Lung (tissue), 12 donors: ENCODE measurements around the gene FNBP1L. TPM values are rescaled to one million over a fixed set of nuclear protein-coding genes. Genes with fewer than 3 reads are reported as not detected.

Experiments
- ATAC-seq: fragments of 200-7000 bp; cut with Tn5 transposase; one replicate; pipeline ENCODE4 v1.9.1; 2020; ENCODE audit warnings: moderate number of reproducible peaks; ENCODE audit not compliant: insufficient read depth, low FRiP score
- DNase-seq, 3 donors: peaks; one replicate each; pipeline ENCODE4 v3.0.0-alpha.2; 2013 to 2017
- H3K27ac ChIP-seq, 2 donors: one replicate each; pipeline ENCODE4 v1.5.1; 2013; ENCODE audit warnings: mild to moderate bottlenecking in 2 of 2, moderate library complexity in 2 of 2, control low read depth in 1 of 2, inconsistent platforms in 1 of 2, low read depth in 1 of 2, low read length in 1 of 2
- H3K27me3 ChIP-seq, 3 donors: one replicate each; pipeline ENCODE4 v1.5.1; 2013; ENCODE audit warnings: low read length in 2 of 3; ENCODE audit not compliant: control insufficient read depth in 3 of 3, insufficient read depth in 3 of 3
- H3K36me3 ChIP-seq, 4 donors: one replicate each; pipeline ENCODE4 v1.5.1; 2013; ENCODE audit warnings: low read length in 4 of 4, mild to moderate bottlenecking in 1 of 4, moderate library complexity in 1 of 4; ENCODE audit not compliant: control insufficient read depth in 4 of 4, insufficient read depth in 4 of 4
- H3K4me1 ChIP-seq, 5 donors: one replicate each; pipeline ENCODE4 v1.5.1; 2013; ENCODE audit warnings: low read length in 5 of 5, mild to moderate bottlenecking in 2 of 5, moderate library complexity in 1 of 5; ENCODE audit not compliant: control insufficient read depth in 5 of 5, insufficient read depth in 5 of 5
- H3K4me3 ChIP-seq: one replicate; pipeline ENCODE4 v1.5.1; 2013; ENCODE audit warnings: mild to moderate bottlenecking, control low read depth, moderate library complexity
- H3K9ac ChIP-seq, 2 donors: one replicate each; pipeline ENCODE4 v1.5.1; 2013; ENCODE audit warnings: low read length in 2 of 2, control low read depth in 1 of 2; ENCODE audit not compliant: insufficient read depth in 1 of 2
- H3K9me3 ChIP-seq, 4 donors: one replicate each; pipeline ENCODE4 v1.5.1; 2013; ENCODE audit warnings: low read length in 3 of 4, mild to moderate bottlenecking in 1 of 4, moderate library complexity in 1 of 4; ENCODE audit not compliant: control insufficient read depth in 4 of 4, insufficient read depth in 3 of 4
- WGBS, 2 donors: extraction: QIAGEN DNeasy Blood & Tissue Kit; methylation state at CpG; one replicate each; pipeline ENCODE4 v1.1.7; 2013; 5-methylcytosine and 5-hydroxymethylcytosine counted together
- polyA plus RNA-seq, 2 donors: library from polyadenylated mRNA; stranded (reverse); fragments of 200-250 nt; gene quantifications; one replicate each; pipeline ENCODE4 v1.2.1, GENCODE V29; 2013
- total RNA-seq, 2 donors: library from RNA; depleted of rRNA in 1 of 2; stranded (reverse); fragments of >200 nt in 1 of 2; gene quantifications; one replicate each; pipeline ENCODE4 v1.2.1, GENCODE V29; 2014 to 2021
- TF ChIP-seq, protein P1 (sequence below): IDR thresholded peaks from 2 replicates; pipeline ENCODE4 v1.5.1; 2012; ENCODE audit warnings: mild to moderate bottlenecking; ENCODE audit errors: control extremely low read depth, extremely low read depth
- donor health status: control.
- donor health status: control.
- donor health status: Bipolar disorder and iron deficiency.
- donor health status: healthy.
- donor health status: DM: yes; HTN: yes; CAD: no.

FNBP1L gene
- total and polyA plus RNA-seq, 4 donors: 15.1 to 119 (median 26.3) TPM

DNA sequence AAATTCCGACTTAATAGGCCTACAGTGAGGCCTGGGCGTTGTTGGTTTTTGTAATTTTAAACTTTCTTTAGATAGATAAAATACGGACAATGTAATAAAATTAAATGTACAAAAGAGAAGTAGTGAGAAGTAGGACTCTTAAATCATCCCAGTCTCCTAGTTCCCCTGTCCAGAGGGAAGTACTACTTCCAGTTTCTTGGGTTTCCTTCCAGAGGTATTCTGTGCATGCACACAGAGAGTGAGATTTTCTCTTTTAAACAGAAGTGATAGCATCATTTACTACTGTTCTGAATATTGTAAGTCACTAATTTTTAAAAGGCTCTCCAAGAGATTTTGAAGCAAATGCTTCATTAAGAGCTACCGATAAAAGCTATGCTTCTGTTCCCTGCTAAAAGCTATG is 7.2 kb upstream of the FNBP1L start:
- WGBS, 2 donors: 91 to 93% methylated on average over 4 of the region's 4 CpGs
- ATAC-seq (no peak), DNase-seq (no peak)
- Histone ChIP-seq H3K4me3 (no peak overlapping the region), H3K9ac (no peak overlapping the region), H3K27me3 (peaks cover 0 to 5% (median 5%) of the 10 kb centered on the region in 3 donors), H3K36me3 (no peaks in the 10 kb centered on the region), H3K9me3 (no peaks in the 10 kb centered on the region), H3K4me1 (no peaks in the 10 kb centered on the region), H3K27ac (no peak overlapping the region)
- TF ChIP-seq, protein P1, sequence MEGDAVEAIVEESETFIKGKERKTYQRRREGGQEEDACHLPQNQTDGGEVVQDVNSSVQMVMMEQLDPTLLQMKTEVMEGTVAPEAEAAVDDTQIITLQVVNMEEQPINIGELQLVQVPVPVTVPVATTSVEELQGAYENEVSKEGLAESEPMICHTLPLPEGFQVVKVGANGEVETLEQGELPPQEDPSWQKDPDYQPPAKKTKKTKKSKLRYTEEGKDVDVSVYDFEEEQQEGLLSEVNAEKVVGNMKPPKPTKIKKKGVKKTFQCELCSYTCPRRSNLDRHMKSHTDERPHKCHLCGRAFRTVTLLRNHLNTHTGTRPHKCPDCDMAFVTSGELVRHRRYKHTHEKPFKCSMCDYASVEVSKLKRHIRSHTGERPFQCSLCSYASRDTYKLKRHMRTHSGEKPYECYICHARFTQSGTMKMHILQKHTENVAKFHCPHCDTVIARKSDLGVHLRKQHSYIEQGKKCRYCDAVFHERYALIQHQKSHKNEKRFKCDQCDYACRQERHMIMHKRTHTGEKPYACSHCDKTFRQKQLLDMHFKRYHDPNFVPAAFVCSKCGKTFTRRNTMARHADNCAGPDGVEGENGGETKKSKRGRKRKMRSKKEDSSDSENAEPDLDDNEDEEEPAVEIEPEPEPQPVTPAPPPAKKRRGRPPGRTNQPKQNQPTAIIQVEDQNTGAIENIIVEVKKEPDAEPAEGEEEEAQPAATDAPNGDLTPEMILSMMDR: no peak

DNA sequence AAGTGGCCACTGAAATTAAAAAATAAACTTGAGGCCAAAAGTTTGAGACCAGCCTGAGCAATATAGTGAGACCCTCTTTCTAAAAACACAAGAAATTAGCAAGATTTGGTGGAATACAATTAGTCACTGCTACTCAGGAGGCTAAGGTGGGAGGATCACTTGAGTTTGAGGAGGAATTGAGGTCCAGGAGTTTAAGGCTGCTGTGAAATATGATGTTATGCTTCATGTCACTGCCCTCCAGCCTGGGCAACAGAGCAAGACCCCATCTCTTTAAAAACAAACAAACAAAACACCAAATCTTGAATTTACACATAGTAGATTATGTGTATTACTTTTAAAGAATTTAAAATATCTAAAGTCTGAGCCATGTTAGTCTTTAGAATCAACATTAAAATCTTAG is 6.3 kb upstream of the FNBP1L start:
- no peak for ATAC-seq
- Histone ChIP-seq H3K36me3 (no peaks in the 10 kb centered on the region), H3K27me3 (peaks cover 0 to 5% (median 5%) of the 10 kb centered on the region in 3 donors), H3K9ac (no peak overlapping the region), H3K27ac (no peak overlapping the region), H3K4me1 (no peaks in the 10 kb centered on the region), H3K9me3 (no peaks in the 10 kb centered on the region), H3K4me3 (no peak overlapping the region)
- DNase-seq: no peak
- TF ChIP-seq, protein P1: no peak

DNA sequence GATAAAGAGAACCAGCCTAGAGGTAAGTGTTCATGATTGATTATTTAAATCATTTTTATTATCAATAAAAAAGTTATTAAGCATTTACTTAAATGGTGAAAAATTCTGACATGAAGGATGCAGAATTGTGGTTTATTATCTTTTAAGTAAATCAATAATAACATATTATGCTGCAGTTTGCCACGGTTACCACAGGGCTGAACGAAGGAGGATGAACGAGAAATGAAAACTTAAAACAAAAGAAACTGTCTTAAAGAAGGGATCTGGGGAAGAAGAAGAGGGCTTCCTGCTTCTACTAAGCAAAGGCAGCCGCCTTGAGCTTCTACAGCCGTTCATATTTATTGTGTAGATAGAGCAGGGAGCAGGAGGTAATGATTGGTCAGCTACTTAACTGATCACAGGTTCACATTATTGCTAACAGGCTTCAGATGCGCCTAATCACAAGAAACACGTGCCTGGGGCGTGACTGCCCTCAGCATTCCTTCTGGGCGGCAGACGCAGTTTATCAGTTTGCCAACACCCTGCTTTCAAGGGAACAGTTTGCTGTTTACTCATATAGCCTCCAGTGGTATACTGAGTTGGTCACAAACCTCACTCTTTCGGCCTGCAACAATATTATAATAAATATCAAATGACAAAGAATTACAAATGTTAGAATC is 5.8 kb upstream of the FNBP1L start:
- no peaks in the 10 kb centered on the region for H3K9me3 ChIP-seq
- no peak for DNase-seq
- H3K27ac ChIP-seq: no peak overlapping the region
- TF ChIP-seq, protein P1: no peak
- H3K36me3 ChIP-seq: no peaks in the 10 kb centered on the region
- 60 to 76% methylated on average over 11 of the region's 11 CpGs for WGBS, 2 donors
- H3K27me3 ChIP-seq: peaks cover 0 to 5% (median 5%) of the 10 kb centered on the region in 3 donors
- no peak overlapping the region for H3K9ac ChIP-seq
- no peaks in the 10 kb centered on the region for H3K4me1 ChIP-seq
- no peak overlapping the region for H3K4me3 ChIP-seq
- no peak for ATAC-seq

DNA sequence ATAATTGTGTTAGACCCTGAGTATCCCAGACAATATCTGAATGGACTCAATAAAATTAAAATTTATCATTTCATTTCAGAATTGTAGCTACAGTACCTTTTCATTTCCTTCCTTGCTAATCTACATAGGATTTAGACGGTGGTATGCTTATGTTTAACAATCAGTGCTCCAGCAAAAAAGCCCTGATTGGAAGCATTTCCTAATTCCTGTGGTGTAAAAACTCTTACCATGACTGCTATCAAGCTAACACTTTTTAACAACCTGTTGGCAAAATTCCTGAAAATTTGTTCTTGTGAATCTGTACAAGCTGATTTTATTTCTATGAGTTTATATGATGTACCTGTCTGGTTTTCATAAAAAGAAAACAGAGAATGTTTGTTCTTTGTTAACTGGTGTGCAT is 5.2 kb upstream of the FNBP1L start:
- ATAC-seq (no peak), DNase-seq (no peak)
- H3K27me3 ChIP-seq: peaks cover 0 to 5% (median 5%) of the 10 kb centered on the region in 3 donors
- H3K4me1 ChIP-seq: peaks cover 0 to 2% (median 0%) of the 10 kb centered on the region in 5 donors
- 33 to 50% methylated on average over 1 of the region's 1 CpG for WGBS, 2 donors
- TF ChIP-seq, protein P1: no peak
- no peaks in the 10 kb centered on the region for H3K9me3 ChIP-seq
- H3K9ac ChIP-seq: no peak overlapping the region
- no peak overlapping the region for H3K4me3 ChIP-seq
- no peak overlapping the region for H3K27ac ChIP-seq
- H3K36me3 ChIP-seq: no peaks in the 10 kb centered on the region
